T-helper 22 cell (primary cell): ENCODE data around the gene LRCH2.

ENCODE experiments used
- DNase-seq: peaks from one replicate; pipeline ENCODE4 v3.0.0-alpha.2; 2020; ENCODE audit warnings: low read depth

LRCH2 gene

GRCh38 chrX:115204040-115204439 is 29.9 kb downstream of the LRCH2 start:
- DNase-seq = no peak

GRCh38 chrX:115192244-115192700 is 41.6 kb downstream of the LRCH2 start:
- no peak for DNase-seq

- no peak for DNase-seq
Measured at GRCh38 chrX:115191490-115192243, 42.2 kb downstream of the LRCH2 start.

- DNase-seq = no peak
Measured at GRCh38 chrX:115190636-115191489, 43.0 kb downstream of the LRCH2 start.

- no peak for DNase-seq
Measured at GRCh38 chrX:115189646-115190635, 44.0 kb downstream of the LRCH2 start.

GRCh38 chrX:115189110-115189509 is 44.8 kb downstream of the LRCH2 start, which contains the start of gene RBMXL3:
Gene RBMXL3 (plus strand): TSS chrX:115189410. CDS start chrX:115189442, 32 bp downstream.
- no peak for DNase-seq

GRCh38 chrX:115183980-115184379 is 49.9 kb downstream of the LRCH2 start:
- DNase-seq = no peak

GRCh38 chrX:115178473-115178872 is 55.4 kb downstream of the LRCH2 start:
- DNase-seq = no peak

GRCh38 chrX:115177932-115178331 is 56.0 kb downstream of the LRCH2 start:
- no peak for DNase-seq

GRCh38 chrX:115174548-115174947 is 59.3 kb downstream of the LRCH2 start:
- no peak for DNase-seq

GRCh38 chrX:115173181-115173580 is 60.7 kb downstream of the LRCH2 start:
- DNase-seq = no peak

- DNase-seq = no peak
Measured at GRCh38 chrX:115147220-115147619, 86.7 kb downstream of the LRCH2 start.

- no peak for DNase-seq
Measured at GRCh38 chrX:115142057-115142456, 91.8 kb downstream of the LRCH2 start.

GRCh38 chrX:115138040-115138439 is 95.9 kb downstream of the LRCH2 start:
- DNase-seq = no peak

- DNase-seq = no peak
Measured at GRCh38 chrX:115134382-115134781, 99.5 kb downstream of the LRCH2 start.

- no peak for DNase-seq
Measured at GRCh38 chrX:115112411-115112810, 121.5 kb downstream of the LRCH2 start.

- DNase-seq = no peak
Measured at GRCh38 chrX:115098897-115099296, 135.0 kb downstream of the LRCH2 start.

- no peak for DNase-seq
Measured at GRCh38 chrX:115093191-115093590, 140.7 kb downstream of the LRCH2 start.

- no peak for DNase-seq
Measured at GRCh38 chrX:115089419-115089818, 144.5 kb downstream of the LRCH2 start.

GRCh38 chrX:115068896-115069295 is 165.0 kb downstream of the LRCH2 start:
- no peak for DNase-seq

- no peak for DNase-seq
Measured at GRCh38 chrX:115067812-115068211, 166.1 kb downstream of the LRCH2 start.

GRCh38 chrX:115065304-115065703 is 168.6 kb downstream of the LRCH2 start:
- no peak for DNase-seq
